Astrocyte of the spinal cord (primary cell): ENCODE data around the gene NSL1.

Experiments
- DNase-seq: peaks from one replicate; pipeline ENCODE4 v3.0.0; 2011; ENCODE audit warnings: low read depth, low spot score
- H3K4me3 ChIP-seq: 2 replicates; pipeline ENCODE4 v1.5.1; 2011; ENCODE audit warnings: low read depth, mild to moderate bottlenecking, low read length, moderate library complexity
- CTCF ChIP-seq: IDR thresholded peaks from 2 replicates; pipeline ENCODE4 v1.5.1; 2012; ENCODE audit warnings: low read depth, mild to moderate bottlenecking, low read length, inconsistent platforms
- in situ Hi-C: cut with HindIII; loops from 2 replicates; pipeline ENCODE4 v1.10.0; 2017; ENCODE audit warnings: low sequenced_read_pairs

The NSL1 gene

GRCh38 chr1:212743901-212744475 is 47.6 kb downstream of the NSL1 start:
- DNase-seq = no peak
- H3K4me3 ChIP-seq = no peak overlapping the region
- in situ Hi-C loops = no loop called here
- no peak for TF ChIP-seq CTCF

GRCh38 chr1:212738330-212738729 is 53.2 kb downstream of the NSL1 start:
- peak; percentile 79 for DNase-seq
- TF ChIP-seq CTCF = no peak
- in situ Hi-C loops = no loop called here
- no peak overlapping the region for H3K4me3 ChIP-seq

- TF ChIP-seq CTCF = no peak
- no peak overlapping the region for H3K4me3 ChIP-seq
- in situ Hi-C loops = no loop called here
- DNase-seq = no peak
These were observed 54.0 kb downstream of the NSL1 start for GRCh38 chr1:212737559-212737958.

GRCh38 chr1:212733109-212733508 is 58.5 kb downstream of the NSL1 start:
- no peak for TF ChIP-seq CTCF
- no peak overlapping the region for H3K4me3 ChIP-seq
- in situ Hi-C loops = no loop called here
- DNase-seq = no peak

GRCh38 chr1:212731630-212732029 is 59.9 kb downstream of the NSL1 start:
- TF ChIP-seq CTCF = no peak
- DNase-seq = no peak
- in situ Hi-C loops = no loop called here
- no peak overlapping the region for H3K4me3 ChIP-seq

GRCh38 chr1:212728606-212729005 is 63.0 kb downstream of the NSL1 start:
- in situ Hi-C loops = no loop called here
- no peak for DNase-seq
- no peak overlapping the region for H3K4me3 ChIP-seq
- TF ChIP-seq CTCF = no peak
